SJCRH30 (cell line): Measurements from ENCODE around the gene RAD52. TPM values are rescaled to one million over a fixed set of nuclear protein-coding genes. Genes with fewer than 3 reads are reported as not detected.
"Not testable (repeated sequence)": the region's sequence is repeated elsewhere in the genome, so short reads cannot be mapped to it uniquely, and the experiment has no call there.

Source experiments
- DNase-seq, 2 experiments: peaks; one replicate each; pipeline ENCODE4 v3.0.0-alpha.2; 2015 to 2020
- H3K27ac ChIP-seq: fragments of 250-450 bp; sonication (Bioruptor Pico); 2 replicates; pipeline ENCODE4 v1.5.1; 2020; ENCODE audit warnings: mild to moderate bottlenecking, moderate library complexity
- H3K27me3 ChIP-seq: fragments of 250-450 bp; sonication (Bioruptor Pico); 2 replicates; pipeline ENCODE4 v1.5.1; 2020; ENCODE audit warnings: mild to moderate bottlenecking, moderate library complexity
- H3K36me3 ChIP-seq: fragments of 250-450 bp; sonication (Bioruptor Pico); 2 replicates; pipeline ENCODE4 v1.5.1; 2020; ENCODE audit warnings: mild to moderate bottlenecking, moderate library complexity
- H3K4me1 ChIP-seq: fragments of 250-450 bp; sonication (Bioruptor Pico); 2 replicates; pipeline ENCODE4 v1.5.1; 2020; ENCODE audit warnings: mild to moderate bottlenecking, moderate library complexity
- H3K4me3 ChIP-seq: fragments of 250-450 bp; sonication (Bioruptor Pico); 2 replicates; pipeline ENCODE4 v1.5.1; 2020; ENCODE audit warnings: mild to moderate bottlenecking, moderate library complexity
- H3K9me3 ChIP-seq: fragments of 250-450 bp; sonication (Bioruptor Pico); replicated peaks from 2 replicates; pipeline ENCODE4 v1.5.1; 2020; ENCODE audit warnings: mild to moderate bottlenecking, moderate library complexity
- total RNA-seq: library from RNA; depleted of rRNA; stranded (reverse); fragments of >200 nt; shearing (Covaris generic); gene quantifications from 2 replicates; pipeline ENCODE4 v1.2.3, GENCODE V29; 2014

The RAD52 gene
- total RNA-seq, 1 experiment from 2014 or later, result 14.2 TPM

GRCh38 chr12:946212-946611 lies 3.3 kb downstream of the RAD52 start:
- no peaks in the 10 kb centered on the region for H3K9me3 ChIP-seq
- peaks cover 10% of the 10 kb centered on the region for H3K36me3 ChIP-seq
- H3K4me3 ChIP-seq, result no peak overlapping the region
- no peak for DNase-seq
- H3K4me1 ChIP-seq, result peaks cover 12% of the 10 kb centered on the region
- H3K27ac ChIP-seq, result no peak overlapping the region
- no peaks in the 10 kb centered on the region for H3K27me3 ChIP-seq

- H3K27me3 ChIP-seq, result no peaks in the 10 kb centered on the region
- no peak overlapping the region for H3K4me3 ChIP-seq
- peak overlapping the region; percentile 84; the same call in 1 of the 2 replicates for H3K27ac ChIP-seq
Measured at GRCh38 chr12:944211-944610, 5.3 kb downstream of the RAD52 start.

DNA sequence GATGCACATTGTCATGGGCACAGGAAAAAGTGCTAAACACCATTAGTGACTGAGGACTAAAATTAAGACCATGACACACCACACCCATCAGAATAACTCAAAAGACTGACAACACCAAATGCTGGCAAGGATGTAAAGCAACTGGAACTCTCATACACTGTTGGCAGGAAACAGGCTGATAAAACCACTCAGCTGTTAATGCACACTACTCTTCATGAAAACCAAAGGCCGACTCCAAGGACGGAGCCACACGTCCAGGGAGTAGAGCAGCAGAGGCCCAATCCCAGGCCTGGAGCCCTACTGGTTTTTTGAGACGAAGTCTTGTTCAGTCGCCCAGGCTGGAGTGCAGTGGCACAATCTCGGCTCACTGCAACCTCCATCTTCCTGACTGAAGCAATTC lies 6.4 kb downstream of the RAD52 start:
- no peak overlapping the region for H3K4me3 ChIP-seq
- peaks cover 14% of the 10 kb centered on the region for H3K36me3 ChIP-seq
- H3K27me3 ChIP-seq, result no peaks in the 10 kb centered on the region
- DNase-seq, result peak; percentile 87 to 96
- H3K4me1 ChIP-seq, result peaks cover 12% of the 10 kb centered on the region
- H3K9me3 ChIP-seq, result no peaks in the 10 kb centered on the region
- peak overlapping the region; percentile 84 for H3K27ac ChIP-seq

More at GRCh38 chr12:944211-944610, 5.3 kb downstream of the RAD52 start:
- peaks cover 13% of the 10 kb centered on the region for H3K36me3 ChIP-seq
- peaks cover 12% of the 10 kb centered on the region for H3K4me1 ChIP-seq
- no peaks in the 10 kb centered on the region for H3K9me3 ChIP-seq
- no peak for DNase-seq

DNA sequence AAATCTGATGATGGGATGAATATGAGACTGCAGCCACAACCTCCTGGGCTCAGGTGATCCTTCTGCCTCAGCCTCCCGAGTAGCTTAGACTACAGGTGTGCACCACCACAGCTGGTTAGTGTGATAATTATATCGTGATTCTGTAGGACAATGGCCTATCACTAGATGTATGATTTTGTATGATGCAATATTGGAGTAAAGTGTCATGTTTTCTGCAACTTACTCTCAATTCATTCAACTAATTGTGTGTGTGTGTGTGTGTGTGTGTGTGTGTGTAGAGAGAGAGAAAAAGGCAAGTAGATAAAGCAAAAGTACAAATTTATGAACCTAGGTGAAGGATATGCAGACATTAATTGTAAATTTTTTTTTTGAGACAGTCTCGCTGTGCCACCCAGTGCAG lies 10.7 kb downstream of the RAD52 start:
- Histone ChIP-seq H3K27me3 (no peaks in the 10 kb centered on the region), H3K4me1 (peaks cover 11% of the 10 kb centered on the region), H3K27ac (no peak overlapping the region), H3K4me3 (no peak overlapping the region), H3K9me3 (no peaks in the 10 kb centered on the region), H3K36me3 (peaks cover 17% of the 10 kb centered on the region)
- DNase-seq, result no peak

DNA sequence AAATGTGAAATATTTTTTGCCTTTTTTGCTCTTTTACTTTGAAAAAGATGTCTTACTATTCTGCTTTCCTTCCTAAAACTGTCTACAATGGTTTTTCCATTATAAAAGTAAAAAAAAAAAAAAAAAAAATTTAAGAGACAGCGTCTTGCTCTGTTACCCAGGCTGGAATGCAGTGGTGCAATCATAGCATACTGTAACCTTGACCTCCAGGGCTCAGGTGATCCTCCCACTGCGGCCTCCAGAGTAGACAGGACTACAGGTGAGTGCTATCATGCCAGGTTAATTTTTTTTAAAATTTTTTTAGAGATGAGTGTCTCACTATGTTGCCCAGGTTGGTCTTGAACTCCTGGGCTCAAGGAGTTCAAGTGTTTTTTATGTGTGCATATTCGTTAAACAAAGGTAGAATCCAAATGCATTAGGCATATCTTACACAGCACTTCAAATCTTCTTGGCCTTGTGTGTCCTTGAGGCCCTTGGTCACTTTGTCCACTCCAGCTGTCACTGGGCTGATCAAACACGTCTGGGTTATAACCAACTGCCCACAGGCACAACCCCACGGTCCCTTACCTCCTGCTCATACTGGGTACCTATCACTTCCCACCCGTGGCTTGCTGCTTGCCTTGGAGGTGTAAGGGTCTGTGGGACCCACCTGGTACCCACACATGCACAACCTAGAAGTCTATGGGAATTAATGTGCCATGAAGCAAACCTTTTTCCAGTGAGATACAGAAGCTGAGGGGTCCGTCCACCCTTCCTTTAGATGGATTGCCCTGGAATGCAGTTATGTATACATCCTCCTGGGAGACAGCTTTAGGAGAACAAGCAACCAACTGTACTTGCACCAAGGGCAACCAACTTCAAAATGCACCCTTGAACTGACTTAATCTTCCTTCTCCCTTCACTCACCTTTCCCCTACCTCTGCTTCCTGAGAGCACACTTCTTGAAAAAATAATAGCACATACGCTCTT lies 12.8 kb downstream of the RAD52 start:
- peaks cover 11% of the 10 kb centered on the region; the same call in 1 of the 2 replicates for H3K36me3 ChIP-seq
- H3K4me1 ChIP-seq, result no peaks in the 10 kb centered on the region
- no peak overlapping the region for H3K27ac ChIP-seq
- no peak overlapping the region for H3K4me3 ChIP-seq
- no peak for DNase-seq
- no peaks in the 10 kb centered on the region for H3K27me3 ChIP-seq
- no peaks in the 10 kb centered on the region for H3K9me3 ChIP-seq

- H3K4me1 ChIP-seq, H3K9me3 ChIP-seq, DNase-seq, H3K4me3 ChIP-seq, H3K27ac ChIP-seq, H3K27me3 ChIP-seq: not testable (repeated sequence)
- peaks cover 12% of the 10 kb centered on the region for H3K36me3 ChIP-seq
Measured at GRCh38 chr12:935891-936290, 13.6 kb downstream of the RAD52 start.

- no peak overlapping the region for H3K4me3 ChIP-seq
- no peaks in the 10 kb centered on the region for H3K9me3 ChIP-seq
- no peaks in the 10 kb centered on the region for H3K4me1 ChIP-seq
- H3K27ac ChIP-seq, result no peak overlapping the region
- no peak for DNase-seq
- no peaks in the 10 kb centered on the region for H3K27me3 ChIP-seq
- peaks cover 27% of the 10 kb centered on the region for H3K36me3 ChIP-seq
Measured at GRCh38 chr12:931591-931990, 17.9 kb downstream of the RAD52 start.

DNA sequence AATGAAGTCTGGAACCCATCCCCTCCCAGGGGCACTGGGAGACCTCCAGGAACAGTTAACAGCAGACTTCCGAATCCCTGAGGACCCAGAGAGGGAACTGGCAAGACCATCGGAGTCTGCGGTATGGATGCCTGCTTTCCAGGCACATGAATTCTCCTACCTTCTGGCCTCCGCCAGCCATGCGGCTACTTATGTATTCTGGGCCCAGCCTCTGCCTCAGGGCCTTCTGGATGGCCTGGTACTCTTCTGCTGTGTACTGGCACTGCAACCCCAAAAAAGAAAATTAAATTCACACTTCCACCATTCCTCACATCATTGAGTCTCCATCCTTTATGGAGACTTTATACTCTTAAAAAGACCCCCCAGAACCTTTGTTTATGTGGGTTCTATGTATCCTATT lies 18.4 kb downstream of the RAD52 start:
- no peak for DNase-seq
- H3K9me3 ChIP-seq, result no peaks in the 10 kb centered on the region

GRCh38 chr12:926641-927040 lies 22.9 kb downstream of the RAD52 start:
- H3K36me3 ChIP-seq, result peaks cover 39% of the 10 kb centered on the region
- no peak overlapping the region for H3K27ac ChIP-seq
- DNase-seq, result no peak
- H3K9me3 ChIP-seq, result no peaks in the 10 kb centered on the region
- H3K27me3 ChIP-seq, result no peaks in the 10 kb centered on the region
- H3K4me3 ChIP-seq, result no peak overlapping the region
- H3K4me1 ChIP-seq, result no peaks in the 10 kb centered on the region

More for the DNA sequence above, 18.4 kb downstream of the RAD52 start:
- Histone ChIP-seq H3K27ac (no peak overlapping the region), H3K27me3 (no peaks in the 10 kb centered on the region), H3K4me3 (no peak overlapping the region), H3K36me3 (peaks cover 30% of the 10 kb centered on the region), H3K4me1 (no peaks in the 10 kb centered on the region)

GRCh38 chr12:922285-922684 lies 27.2 kb downstream of the RAD52 start:
- H3K27ac ChIP-seq, result no peak overlapping the region

DNA sequence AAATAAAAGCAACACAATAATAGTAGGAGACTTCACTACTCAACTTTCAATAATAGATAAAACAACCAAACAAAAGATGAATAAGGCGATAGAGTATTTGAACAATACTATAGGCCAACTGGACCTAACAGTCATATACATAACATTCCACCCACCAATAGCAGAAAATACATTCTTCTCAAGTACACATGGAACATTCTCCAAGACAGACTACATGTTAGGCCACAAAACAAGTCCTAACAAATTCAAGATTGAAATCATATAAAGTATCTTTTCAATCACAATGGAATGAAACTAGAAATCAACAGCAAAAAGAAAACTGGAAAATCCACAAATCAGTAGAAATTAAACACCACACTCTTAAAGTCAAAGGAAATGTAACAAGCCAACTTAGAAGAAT lies 28.8 kb downstream of the RAD52 start:
- H3K9me3 ChIP-seq, result no peaks in the 10 kb centered on the region
- H3K27me3 ChIP-seq, result no peaks in the 10 kb centered on the region
- H3K4me1 ChIP-seq, result no peaks in the 10 kb centered on the region
- DNase-seq, result no peak
- no peak overlapping the region for H3K27ac ChIP-seq
- H3K4me3 ChIP-seq, result no peak overlapping the region
- H3K36me3 ChIP-seq, result peaks cover 47% of the 10 kb centered on the region

More at GRCh38 chr12:922285-922684, 27.2 kb downstream of the RAD52 start:
- no peaks in the 10 kb centered on the region for H3K27me3 ChIP-seq
- no peaks in the 10 kb centered on the region for H3K4me1 ChIP-seq
- no peak overlapping the region for H3K4me3 ChIP-seq
- H3K9me3 ChIP-seq, result no peaks in the 10 kb centered on the region
- H3K36me3 ChIP-seq, result peaks cover 42% of the 10 kb centered on the region
- no peak for DNase-seq

GRCh38 chr12:916712-917445 lies 32.6 kb downstream of the RAD52 start:
- Histone ChIP-seq H3K27me3 (no peaks in the 10 kb centered on the region), H3K9me3 (no peaks in the 10 kb centered on the region), H3K36me3 (peaks cover 75% of the 10 kb centered on the region), H3K4me3 (no peak overlapping the region), H3K27ac (no peak overlapping the region), H3K4me1 (no peaks in the 10 kb centered on the region)
- DNase-seq, result no peak

DNA sequence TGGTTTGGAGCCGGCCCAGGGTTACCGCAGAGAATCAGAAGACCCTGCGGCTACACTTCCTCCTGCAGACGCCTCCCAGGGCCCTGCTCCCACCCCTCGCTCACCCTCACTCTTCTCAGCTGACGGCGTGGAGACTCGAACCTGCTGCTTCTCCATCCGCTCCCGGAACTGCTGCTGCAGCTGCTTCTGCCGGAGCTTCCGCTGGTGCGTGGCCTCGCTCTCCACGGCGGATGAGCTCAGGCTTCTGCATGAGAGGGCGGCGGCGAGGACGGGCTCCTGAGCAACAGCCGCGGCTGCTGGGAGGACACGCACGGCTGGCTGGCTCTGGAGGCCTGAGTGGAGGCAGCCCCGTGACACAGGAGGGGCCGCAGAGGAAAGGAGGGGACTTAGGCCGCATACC lies 33.3 kb downstream of the RAD52 start:
- no peaks in the 10 kb centered on the region for H3K4me1 ChIP-seq
- peaks cover 75% of the 10 kb centered on the region for H3K36me3 ChIP-seq
- no peak overlapping the region for H3K4me3 ChIP-seq
- H3K27ac ChIP-seq, result no peak overlapping the region
- H3K9me3 ChIP-seq, result no peaks in the 10 kb centered on the region
- no peak for DNase-seq
- no peaks in the 10 kb centered on the region for H3K27me3 ChIP-seq

- H3K27me3 ChIP-seq, result no peaks in the 10 kb centered on the region
- H3K36me3 ChIP-seq, result peaks cover 84% of the 10 kb centered on the region
- DNase-seq, result no peak
- no peak overlapping the region for H3K4me3 ChIP-seq
- H3K27ac ChIP-seq, result no peak overlapping the region
- no peaks in the 10 kb centered on the region for H3K9me3 ChIP-seq
- no peaks in the 10 kb centered on the region for H3K4me1 ChIP-seq
Measured at GRCh38 chr12:915090-915489, 34.4 kb downstream of the RAD52 start.
